Stimulated activated CD4-positive, alpha-beta T cell treated with anti-CD3 and anti-CD28 coated beads, TNF-alpha, amount 100 ng/mL, for 1 hour (primary cell): ENCODE results near the gene HTR7.

ENCODE experiments used
- DNase-seq, 3 donors: peaks; one replicate each; pipeline ENCODE4 v3.0.0-alpha.2; 2020; ENCODE audit warnings: low read depth in 3 of 3, low spot score in 1 of 3

The HTR7 gene

GRCh38 chr10:90805206-90805605 is 52.6 kb downstream of the HTR7 start:
- no peak for DNase-seq

DNA sequence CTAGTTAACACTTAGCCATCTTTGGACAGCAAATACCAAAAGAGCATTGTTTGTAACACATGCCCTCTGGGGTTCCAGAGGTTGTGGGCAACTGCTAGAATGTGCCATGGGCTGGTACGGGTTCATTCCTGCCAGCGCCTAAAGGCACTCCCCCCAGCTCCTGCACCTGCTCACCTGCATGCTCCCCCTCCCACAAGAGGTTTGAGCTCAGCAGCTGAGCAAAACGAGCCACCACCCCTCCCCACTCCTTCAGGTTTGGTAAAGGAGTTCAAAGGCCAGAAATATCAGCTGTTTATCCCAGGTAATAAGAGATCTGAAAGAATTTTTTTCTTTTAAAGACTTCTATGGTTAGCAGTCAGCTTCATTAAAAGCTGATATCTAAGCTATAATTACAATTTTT is 53.5 kb downstream of the HTR7 start:
- DNase-seq = no peak

DNA sequence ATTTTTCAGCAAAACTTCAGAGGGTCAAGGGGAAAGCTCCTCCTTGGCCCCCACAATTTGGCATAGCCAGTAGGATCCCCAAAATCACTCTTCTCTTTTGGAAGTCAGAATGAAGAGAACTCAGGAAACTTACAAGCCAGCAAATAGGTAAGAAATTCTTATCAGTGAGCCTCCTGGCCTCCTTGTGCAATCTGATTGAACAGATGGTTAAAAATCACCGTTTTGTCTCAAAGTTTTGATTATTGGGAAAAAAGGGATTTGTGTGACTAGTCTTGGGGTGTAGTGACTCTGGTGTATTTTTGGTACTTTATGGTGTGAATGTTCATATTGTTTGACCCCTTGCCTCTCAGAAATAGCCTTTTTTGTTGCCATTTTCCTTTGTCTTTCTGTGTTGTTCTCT is 56.2 kb downstream of the HTR7 start:
- DNase-seq = no peak

DNA sequence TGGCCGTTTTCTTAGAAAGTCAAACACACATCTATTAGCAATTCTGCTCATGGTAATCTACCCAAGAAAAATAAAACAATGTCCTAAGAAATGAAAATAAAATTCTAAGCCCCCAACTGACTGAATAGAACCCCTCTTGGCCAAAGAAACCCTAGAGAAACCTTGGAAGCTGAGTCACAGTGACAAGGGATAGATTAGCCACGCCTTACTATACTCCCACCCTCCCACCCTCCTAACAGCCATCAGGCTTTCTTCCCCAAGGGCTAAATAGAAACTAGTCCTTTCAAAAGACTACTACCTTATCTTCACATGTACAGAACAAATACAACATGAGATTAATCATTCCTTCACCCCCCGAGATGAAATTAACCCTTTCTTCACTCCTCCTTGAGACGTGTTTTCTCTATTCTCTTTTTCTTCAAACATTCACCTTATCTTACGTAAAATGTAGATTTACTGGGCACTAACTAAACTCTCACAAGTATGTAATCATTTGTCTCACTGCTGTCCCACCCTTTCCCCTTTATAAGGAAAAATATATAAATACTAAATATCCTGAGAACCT is 57.5 kb downstream of the HTR7 start:
- no peak for DNase-seq

DNA sequence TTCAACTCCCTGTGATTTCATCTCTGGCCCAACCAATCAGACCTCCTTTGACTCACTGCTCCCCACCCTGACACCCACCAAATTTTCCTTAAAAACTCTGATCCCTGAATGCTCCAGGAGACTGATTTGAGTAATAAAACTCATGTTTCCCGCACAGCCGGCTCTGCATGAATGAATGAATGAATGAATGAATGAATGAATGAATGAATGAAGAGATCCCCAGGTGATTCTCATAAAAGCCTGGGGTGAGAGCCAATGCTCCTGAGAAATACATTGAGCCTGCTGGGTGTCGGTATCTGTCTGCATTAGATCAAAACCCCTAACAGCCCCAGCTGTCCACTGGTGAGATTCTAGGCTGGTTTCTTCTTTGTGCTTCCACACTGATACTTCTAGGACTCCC is 58.7 kb downstream of the HTR7 start:
- no peak for DNase-seq

DNA sequence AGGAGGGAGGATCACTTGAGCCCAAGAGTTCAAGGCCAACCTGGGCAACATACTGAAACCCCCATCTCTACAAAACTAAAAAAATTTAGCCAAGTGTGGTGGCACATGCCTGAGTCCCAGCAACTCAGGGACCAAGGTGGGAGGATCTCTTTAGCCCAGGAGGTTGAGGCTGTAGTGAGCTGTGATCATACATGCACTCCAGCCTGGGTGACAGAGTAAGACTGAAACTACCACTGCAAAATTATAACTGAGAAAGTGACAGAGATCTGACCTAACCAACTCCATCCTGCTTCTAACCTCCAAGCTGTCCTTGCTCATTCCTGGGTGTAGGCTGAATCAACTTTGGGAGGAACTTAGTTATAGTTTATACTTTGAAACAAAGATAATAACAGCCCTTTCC is 59.4 kb downstream of the HTR7 start:
- no peak for DNase-seq

GRCh38 chr10:90790422-90790821 is 67.4 kb downstream of the HTR7 start:
- DNase-seq = no peak

DNA sequence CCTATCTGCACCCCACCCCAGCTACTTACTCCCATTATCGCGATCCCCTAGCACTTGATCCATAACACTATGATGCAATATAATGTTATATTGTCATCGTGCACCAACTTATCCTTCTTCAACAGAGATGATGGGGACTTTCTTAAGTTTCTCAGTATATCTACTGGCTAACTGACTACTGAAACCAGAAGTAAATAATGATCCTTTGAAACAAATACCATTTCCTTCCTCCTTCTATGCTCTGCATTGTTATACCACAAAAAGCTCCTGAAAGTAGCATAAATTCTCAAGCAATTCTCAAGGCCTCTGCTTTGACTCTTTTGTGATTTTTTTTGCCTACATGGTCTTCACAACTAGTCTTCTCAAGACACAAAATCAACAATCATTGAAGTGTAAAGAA is 68.9 kb downstream of the HTR7 start:
- no peak for DNase-seq

- no peak for DNase-seq
Measured at GRCh38 chr10:90788199-90788491, 69.7 kb downstream of the HTR7 start.

- no peak for DNase-seq
Measured at GRCh38 chr10:90787393-90788198, 70.2 kb downstream of the HTR7 start.

GRCh38 chr10:90785782-90786181 is 72.1 kb downstream of the HTR7 start:
- DNase-seq = no peak

GRCh38 chr10:90784771-90785170 is 73.1 kb downstream of the HTR7 start:
- no peak for DNase-seq

- DNase-seq = no peak
Measured at GRCh38 chr10:90780488-90780887, 77.4 kb downstream of the HTR7 start.

DNA sequence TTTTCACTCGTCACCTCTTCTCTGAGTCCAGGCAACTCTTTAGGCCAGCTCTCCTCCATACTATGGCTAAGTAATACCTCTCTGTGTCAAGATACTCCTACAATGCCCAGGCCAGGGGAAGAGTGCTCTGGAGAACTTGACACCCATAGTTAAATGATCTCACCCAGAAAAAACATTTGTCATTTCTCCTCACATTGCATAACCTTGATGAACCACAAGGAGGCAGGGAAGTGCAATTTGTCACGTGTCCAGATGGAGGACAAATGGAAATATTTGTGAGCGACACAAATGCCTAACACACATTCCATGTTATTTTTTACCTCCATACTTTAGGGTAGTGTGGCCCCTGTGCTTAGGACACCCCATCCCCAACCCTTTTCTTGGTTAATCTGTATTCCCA is 78.3 kb downstream of the HTR7 start:
- DNase-seq = no peak

- DNase-seq = no peak
Measured at GRCh38 chr10:90777621-90778020, 80.2 kb downstream of the HTR7 start.

DNA sequence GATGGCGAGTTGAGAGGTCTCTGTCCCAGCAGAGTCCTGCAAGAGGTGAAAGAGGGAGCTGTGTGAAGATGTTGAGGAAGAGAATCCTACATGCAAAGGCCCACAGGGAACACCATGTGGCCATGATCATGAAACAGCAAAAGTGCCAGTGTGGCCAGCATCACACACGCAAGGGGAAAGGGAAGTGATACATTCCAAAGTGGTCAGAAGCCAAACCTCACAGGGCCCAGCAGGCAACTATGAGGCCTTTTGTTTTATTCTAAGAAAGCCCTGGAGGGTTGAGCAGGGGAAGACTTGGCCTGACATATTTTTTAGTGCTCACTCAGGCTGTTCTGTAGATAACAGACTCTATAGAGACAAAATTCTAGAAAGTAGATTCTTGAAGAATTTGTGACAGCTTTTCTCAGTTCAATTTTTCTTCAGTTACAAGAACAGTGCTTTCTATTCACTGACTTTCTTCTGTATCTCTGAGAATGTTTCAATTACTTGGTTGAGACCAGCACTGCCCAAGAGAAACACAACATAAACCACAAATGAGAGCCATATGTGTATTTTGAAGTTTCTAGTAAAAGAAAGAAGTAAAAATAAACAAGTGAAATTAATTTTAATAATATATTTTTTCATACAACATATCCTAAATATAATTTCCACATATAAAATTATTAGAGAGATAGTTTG is 82.3 kb downstream of the HTR7 start:
- no peak for DNase-seq

GRCh38 chr10:90769946-90770841 is 87.6 kb downstream of the HTR7 start:
- no peak for DNase-seq

DNA sequence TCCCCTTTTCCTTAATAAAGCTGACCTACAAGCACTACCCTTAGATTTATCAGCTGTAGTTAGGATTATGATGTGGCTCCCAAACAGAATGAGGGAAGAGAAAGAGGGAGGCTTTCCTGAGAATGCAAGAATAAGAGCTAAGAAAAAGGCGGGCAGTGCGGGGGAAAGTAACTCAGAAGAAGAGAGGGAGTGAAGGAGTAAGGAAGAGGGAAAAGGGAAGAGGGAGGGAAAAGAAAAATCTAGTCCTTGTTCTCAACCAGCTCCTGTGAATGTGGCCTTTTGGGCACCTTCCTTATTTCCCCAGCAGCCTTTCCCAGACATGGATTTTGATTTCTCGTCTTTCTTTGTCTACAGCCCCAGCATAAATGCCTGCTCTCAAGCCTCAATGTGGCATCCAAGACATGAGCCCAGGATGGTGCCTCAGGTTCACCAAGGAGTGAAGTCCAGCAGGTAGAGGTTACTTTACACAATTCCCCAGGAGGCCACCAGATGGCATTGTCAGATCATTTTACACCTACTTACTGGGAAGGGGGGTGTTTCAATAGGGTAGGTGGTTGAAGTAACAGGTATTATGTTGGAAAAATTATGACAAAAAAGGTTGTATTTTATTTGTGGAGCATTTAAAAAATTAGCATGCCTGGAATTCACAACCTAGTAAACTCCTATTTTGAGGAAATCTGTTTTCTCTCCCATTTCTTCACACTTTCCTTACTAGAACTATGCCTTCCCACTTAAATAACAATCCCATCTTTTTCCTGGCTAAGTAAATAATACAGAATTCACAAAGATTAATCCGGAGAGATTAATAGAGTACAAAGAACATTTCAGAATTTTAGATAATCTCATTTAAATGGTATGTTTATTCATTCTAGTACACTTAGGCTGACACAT is 106.5 kb downstream of the HTR7 start:
- peak in 2 of 3 donors; percentile 2 to 10 for DNase-seq

DNA sequence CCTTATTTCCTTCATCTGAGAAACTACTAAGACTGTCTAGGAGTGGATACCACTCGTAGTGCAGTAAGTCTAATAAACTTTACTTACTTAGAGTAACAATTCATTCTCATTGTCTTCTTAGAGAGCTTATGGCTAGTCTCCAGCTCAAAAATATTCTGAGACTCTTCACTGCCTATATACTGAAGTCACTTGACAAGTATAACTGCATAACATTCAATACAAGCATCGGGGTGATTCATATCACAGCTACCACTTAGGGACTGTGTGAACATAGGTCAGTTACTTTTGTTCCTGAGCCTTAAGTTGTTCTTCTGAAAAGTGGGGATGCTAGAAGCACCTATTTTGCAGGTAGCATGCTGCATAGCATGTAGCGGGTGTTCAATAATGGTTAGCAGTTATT is 111.0 kb downstream of the HTR7 start:
- DNase-seq = no peak

- no peak for DNase-seq
Measured at GRCh38 chr10:90745565-90745964, 112.3 kb downstream of the HTR7 start.

DNA sequence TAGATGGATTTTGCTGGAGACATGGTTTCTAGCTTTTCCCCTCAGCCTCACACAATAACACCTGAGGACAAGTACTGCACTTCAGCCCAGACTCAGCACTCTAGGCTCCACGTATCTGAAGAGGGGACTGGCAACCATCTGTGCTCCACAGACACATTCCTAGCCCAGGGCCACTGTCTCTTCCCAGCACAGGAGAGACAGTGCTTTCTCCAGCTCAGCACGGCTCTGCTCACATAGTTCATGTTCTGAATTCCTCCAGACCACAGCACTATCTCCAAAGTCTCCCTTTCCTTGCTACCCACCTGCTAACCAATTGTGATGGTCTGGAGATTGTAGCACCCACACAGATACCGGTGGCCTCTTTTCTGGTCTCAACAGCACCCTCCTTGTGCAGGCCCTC is 114.5 kb downstream of the HTR7 start:
- DNase-seq = no peak
